Neural crest cell (in vitro differentiated cells): Measurements from ENCODE around the gene CYP27A1. TPM values are rescaled to one million over a fixed set of nuclear protein-coding genes. Genes with fewer than 3 reads are reported as not detected.

Source experiments
- DNase-seq: peaks from one replicate; pipeline ENCODE4 v3.0.0; 2021; ENCODE audit warnings: low read depth, mixed read lengths, low spot score
- H3K27ac Mint-ChIP-seq: one replicate; pipeline ENCODE4 v1.8.0; 2021; ENCODE audit warnings: mild to moderate bottlenecking, mixed read lengths; ENCODE audit not compliant: unreplicated experiment
- H3K27me3 Mint-ChIP-seq: 2 replicates; pipeline ENCODE4 v1.8.0; 2021; ENCODE audit warnings: low read depth, mild to moderate bottlenecking, mixed read lengths
- H3K36me3 Mint-ChIP-seq: 2 replicates; pipeline ENCODE4 v1.8.0; 2021; ENCODE audit warnings: low read depth, mild to moderate bottlenecking, mixed read lengths
- H3K4me1 Mint-ChIP-seq: 2 replicates; pipeline ENCODE4 v1.8.0; 2021; ENCODE audit warnings: mixed read lengths
- H3K4me3 Mint-ChIP-seq: one replicate; pipeline ENCODE4 v1.8.0; 2021; ENCODE audit warnings: mild to moderate bottlenecking, mixed read lengths
- H3K9me3 Mint-ChIP-seq: 2 replicates; pipeline ENCODE4 v1.8.0; 2021; ENCODE audit warnings: mixed read lengths
- CTCF ChIP-seq: fragments of 200-600 bp; sonication (generic); conservative IDR thresholded peaks from 2 replicates; pipeline ENCODE4 v1.5.0; 2021; ENCODE audit warnings: antibody characterized with exemption, mild to moderate bottlenecking
- long read RNA-seq: library from polyadenylated mRNA; unstranded; transcript quantifications from one replicate; pipeline ENCODE4 v2.0.0, GENCODE V29; 2020
- total RNA-seq: library from RNA; stranded (reverse); gene quantifications from 2 replicates; pipeline ENCODE4 v1.2.1, GENCODE V29; 2021

The CYP27A1 gene
- 3.2 and 4.8 TPM in 2 replicates for total RNA-seq
- long read RNA-seq, partial matches to known transcripts, result 1 of 1 reads
- long read RNA-seq, other reads (novel, unspliced or antisense), result 0 of 1 reads

- DNase-seq, result peak; percentile 16
- H3K27me3 Mint-ChIP-seq, result peaks cover 28% of the 10 kb centered on the region
- no peak for TF ChIP-seq CTCF
- H3K9me3 Mint-ChIP-seq, result peaks cover 4% of the 10 kb centered on the region
- H3K36me3 Mint-ChIP-seq, result peaks cover 7% of the 10 kb centered on the region
- peak within 1 kb of the TSS; percentile 78 for H3K4me3 Mint-ChIP-seq
- no peak within 1 kb of the TSS for H3K27ac Mint-ChIP-seq
- peaks cover 22% of the 10 kb centered on the region for H3K4me1 Mint-ChIP-seq
These were observed at the start of gene CYP27A1 for GRCh38 chr2:218781691-218782527. Gene CYP27A1 (plus strand): TSS chr2:218782147. CDS start chr2:218782183, 36 bp downstream.

GRCh38 chr2:218732761-218733158 is 49.2 kb upstream of the CYP27A1 start:
- H3K9me3 Mint-ChIP-seq, result peaks cover 2% of the 10 kb centered on the region
- no peak for TF ChIP-seq CTCF
- no peak for DNase-seq
- H3K36me3 Mint-ChIP-seq, result peaks cover 16% of the 10 kb centered on the region
- H3K4me1 Mint-ChIP-seq, result peaks cover 22% of the 10 kb centered on the region
- H3K27me3 Mint-ChIP-seq, result no peaks in the 10 kb centered on the region
- no peak overlapping the region for H3K4me3 Mint-ChIP-seq
- no peak overlapping the region for H3K27ac Mint-ChIP-seq

DNA sequence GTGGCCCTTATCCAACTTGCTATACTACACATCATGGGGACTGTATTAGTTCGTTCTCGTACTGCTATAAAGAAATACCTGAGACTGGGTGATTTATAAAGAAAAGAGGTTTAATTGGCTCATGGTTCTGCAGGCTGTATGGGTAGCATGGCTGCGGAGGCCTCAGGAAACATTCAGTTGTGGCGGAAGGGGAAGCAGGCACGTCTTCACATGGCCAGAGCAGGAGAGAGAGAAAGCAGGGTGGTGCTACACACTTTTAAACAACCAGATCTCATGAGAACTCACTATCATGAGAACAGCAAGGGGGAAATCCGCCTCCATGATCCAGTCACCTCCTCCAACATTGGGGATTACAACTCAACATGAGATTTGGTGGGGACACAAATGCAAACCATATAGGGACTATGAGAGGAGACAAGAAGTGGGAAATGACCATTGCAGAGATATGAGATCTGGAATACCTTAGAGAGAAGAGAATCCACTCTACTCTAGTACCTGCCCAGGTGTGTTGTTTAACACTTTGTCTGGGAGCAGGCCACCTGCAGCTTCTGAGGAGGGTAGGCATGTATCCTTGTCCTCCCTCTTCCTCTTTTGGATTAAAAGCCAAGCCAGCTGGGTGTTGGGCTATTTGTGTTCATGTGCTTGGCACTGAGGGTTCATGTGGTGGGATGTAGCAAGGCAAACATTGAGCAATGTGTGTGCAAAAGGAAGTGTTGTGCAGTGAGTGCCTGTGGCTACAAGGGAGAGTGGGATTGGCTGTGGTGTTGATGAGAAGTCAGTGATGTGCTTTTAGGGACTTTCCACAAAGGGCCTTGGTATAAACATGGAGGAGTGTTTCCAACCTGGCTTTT is 48.6 kb upstream of the CYP27A1 start:
- Mint-ChIP-seq H3K36me3 (peaks cover 19% of the 10 kb centered on the region), H3K9me3 (no peaks in the 10 kb centered on the region), H3K4me1 (peaks cover 20% of the 10 kb centered on the region), H3K27ac (peak overlapping the region; percentile 22), H3K4me3 (no peak overlapping the region), H3K27me3 (no peaks in the 10 kb centered on the region)
- DNase-seq, result no peak
- no peak for TF ChIP-seq CTCF

DNA sequence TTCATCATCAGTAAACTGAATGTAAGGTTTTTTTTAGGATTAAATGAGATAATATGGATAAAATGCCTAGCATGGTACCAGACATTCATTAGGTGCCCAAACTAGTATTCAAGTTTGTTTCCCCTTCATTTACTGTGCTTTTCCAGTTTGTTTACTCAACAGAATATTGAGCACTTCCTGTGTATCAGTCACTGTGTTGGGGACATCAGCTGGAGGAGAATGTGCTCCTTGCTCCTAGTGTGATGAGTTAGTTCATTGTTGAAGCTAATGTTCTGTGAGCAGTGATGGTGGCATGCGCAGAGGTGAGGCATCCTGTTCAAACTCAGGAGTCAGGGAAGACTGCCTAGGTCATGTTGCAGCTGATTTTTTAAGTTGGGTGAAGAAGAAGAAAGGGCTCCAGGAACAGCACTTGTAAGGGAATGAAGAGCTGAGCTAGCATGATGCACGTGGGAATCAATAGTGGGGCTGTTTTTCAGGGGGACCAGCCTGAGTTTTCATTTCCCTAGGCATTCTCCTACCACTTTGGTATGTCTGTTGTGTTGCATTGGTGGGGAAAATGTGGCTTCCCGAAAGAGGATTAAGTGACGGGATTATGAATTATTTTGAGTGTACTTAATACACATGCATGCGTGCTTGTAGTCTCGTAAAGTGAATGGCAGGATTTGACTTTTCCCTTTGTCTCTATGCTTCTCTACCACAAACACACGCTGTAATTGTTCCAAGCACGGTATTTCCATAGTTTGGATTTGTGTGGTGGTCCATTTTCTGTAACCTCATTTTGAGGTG is 47.6 kb upstream of the CYP27A1 start:
- Mint-ChIP-seq H3K4me1 (peaks cover 20% of the 10 kb centered on the region), H3K27me3 (no peaks in the 10 kb centered on the region), H3K27ac (peak overlapping the region; percentile 27), H3K36me3 (peaks cover 14% of the 10 kb centered on the region), H3K9me3 (no peaks in the 10 kb centered on the region), H3K4me3 (no peak overlapping the region)
- DNase-seq, result no peak
- TF ChIP-seq CTCF, result no peak

DNA sequence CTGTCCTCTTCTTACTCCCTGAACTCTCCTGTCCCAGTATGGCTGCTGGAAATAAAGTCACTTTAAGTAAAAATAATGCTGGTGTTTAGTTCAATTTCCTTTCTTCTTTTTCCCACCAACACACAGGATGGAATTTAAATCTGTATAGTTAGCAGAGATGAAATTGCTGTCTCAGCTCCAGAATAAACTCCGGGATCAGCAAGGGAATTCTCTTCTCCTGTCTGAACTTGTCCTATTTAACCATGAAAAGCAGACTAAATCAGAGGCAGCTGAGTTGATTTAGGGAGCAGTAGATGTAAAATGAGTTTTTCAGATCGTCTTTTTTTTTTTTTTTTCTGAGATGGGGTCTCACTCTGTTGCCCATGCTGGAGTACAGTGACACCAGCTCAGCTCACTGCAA is 45.4 kb upstream of the CYP27A1 start:
- Mint-ChIP-seq H3K4me1 (peaks cover 17% of the 10 kb centered on the region), H3K4me3 (no peak overlapping the region), H3K9me3 (no peaks in the 10 kb centered on the region), H3K27ac (no peak overlapping the region), H3K27me3 (no peaks in the 10 kb centered on the region), H3K36me3 (peaks cover 18% of the 10 kb centered on the region)
- DNase-seq, result no peak
- no peak for TF ChIP-seq CTCF
